Measurements from ENCODE around the gene MACROD2.

MACROD2 gene

DNA sequence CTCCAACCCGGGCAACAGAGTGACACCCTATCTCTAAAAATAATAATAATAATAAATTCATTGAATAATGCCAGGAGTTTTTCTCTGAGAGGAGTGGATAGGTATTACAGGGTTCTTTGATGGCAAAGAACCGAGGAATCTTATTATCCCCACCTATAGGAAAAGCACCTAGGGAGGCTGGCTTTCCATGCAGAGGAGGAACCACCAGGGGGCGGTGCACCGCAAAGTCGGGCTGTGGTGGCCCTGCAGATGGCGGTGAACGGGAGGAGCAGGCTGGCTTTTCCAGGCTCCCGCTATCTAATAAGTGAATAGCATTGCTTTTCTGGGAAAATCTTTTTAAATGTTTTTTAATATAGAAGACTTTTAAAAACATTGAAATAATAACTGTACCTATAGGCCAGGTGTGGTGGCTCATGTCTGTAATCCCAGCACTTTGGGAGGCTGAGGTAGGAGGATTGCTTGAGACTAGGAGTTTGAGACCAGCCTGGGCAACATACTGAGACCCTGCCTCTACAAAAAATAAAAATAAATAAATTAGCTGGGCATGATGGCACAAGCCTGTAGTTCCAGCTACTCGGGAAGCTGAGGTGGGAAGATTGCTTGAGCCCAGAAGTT lies 1713.8 kb downstream of the MACROD2 start:
- no peaks in the 10 kb centered on the region for H3K36me3 ChIP-seq (ENCODE audit: control insufficient read depth in 2 of 2, insufficient read depth in 1 of 2, low read length in 2 of 2)
- POLR2A ChIA-PET = no interaction called here
- no peak overlapping the region for H3K27ac ChIP-seq (ENCODE audit: extremely low read depth, low read depth, low read length)
- H3K9me3 ChIP-seq (ENCODE audit: control insufficient read depth, insufficient read depth, low read depth, low read length) = no peaks in the 10 kb centered on the region
- H3K4me1 ChIP-seq (ENCODE audit: control insufficient read depth, insufficient read depth, low read length) = no peaks in the 10 kb centered on the region
- CTCF ChIA-PET = interaction anchor here (0.6 to 2.1 kb wide), 13 partner anchors 9 to 1052 kb away, joined by 3 to 6 read pairs (median 3); no protein-coding TSS in a partner anchor
- no peak overlapping the region for H3K4me3 ChIP-seq (ENCODE audit: low read depth, low read length)
- TF ChIP-seq ZNF658 (tag by site-specific recombination; IDR thresholded peaks at IDR 0.05) (no peak), ZNF266 (tag by site-specific recombination; IDR thresholded peaks at IDR 0.05; ENCODE audit: low read depth) (no peak), ZNF426 (tag by site-specific recombination; IDR thresholded peaks at IDR 0.05) (no peak), ZNF121 (tag by site-specific recombination; IDR thresholded peaks at IDR 0.05) (no peak), WT1 (tag by site-specific recombination; IDR thresholded peaks at IDR 0.05) (no peak), ZNF654 (tag by site-specific recombination; IDR thresholded peaks at IDR 0.05; ENCODE audit: low read depth) (peak; percentile 25; the same call in 1 of the 2 replicates)

DNA sequence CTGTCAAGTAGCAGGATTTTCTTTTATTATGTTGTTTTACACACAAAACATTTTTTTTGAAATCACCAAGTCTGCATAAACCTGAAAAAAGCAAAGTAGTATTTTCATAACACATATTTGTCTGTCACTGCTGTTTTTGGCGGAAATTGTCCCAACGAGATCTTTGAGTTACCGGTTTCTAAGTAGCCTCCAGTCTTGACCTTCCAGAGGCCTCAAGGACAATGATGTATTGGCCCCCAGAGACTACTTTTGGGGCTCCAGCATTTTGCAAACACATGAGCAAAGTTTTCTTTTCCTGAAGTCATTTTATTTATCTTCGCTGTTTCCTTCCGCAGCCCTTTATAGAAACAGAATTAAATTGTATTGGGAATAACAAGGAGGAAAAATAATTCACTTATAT lies 1715.3 kb downstream of the MACROD2 start:
- TF ChIP-seq, protein P1, sequence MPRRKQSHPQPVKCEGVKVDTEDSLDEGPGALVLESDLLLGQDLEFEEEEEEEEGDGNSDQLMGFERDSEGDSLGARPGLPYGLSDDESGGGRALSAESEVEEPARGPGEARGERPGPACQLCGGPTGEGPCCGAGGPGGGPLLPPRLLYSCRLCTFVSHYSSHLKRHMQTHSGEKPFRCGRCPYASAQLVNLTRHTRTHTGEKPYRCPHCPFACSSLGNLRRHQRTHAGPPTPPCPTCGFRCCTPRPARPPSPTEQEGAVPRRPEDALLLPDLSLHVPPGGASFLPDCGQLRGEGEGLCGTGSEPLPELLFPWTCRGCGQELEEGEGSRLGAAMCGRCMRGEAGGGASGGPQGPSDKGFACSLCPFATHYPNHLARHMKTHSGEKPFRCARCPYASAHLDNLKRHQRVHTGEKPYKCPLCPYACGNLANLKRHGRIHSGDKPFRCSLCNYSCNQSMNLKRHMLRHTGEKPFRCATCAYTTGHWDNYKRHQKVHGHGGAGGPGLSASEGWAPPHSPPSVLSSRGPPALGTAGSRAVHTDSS (tag by site-specific recombination; IDR thresholded peaks at IDR 0.05) = no peak
- TF ChIP-seq ZNF530 (tag by site-specific recombination; IDR thresholded peaks at IDR 0.05; ENCODE audit: low read depth) (no peak), ZNF37A (tag by site-specific recombination; IDR thresholded peaks at IDR 0.05) (no peak), ZNF776 (tag by site-specific recombination; IDR thresholded peaks at IDR 0.05; ENCODE audit: borderline replicate concordance) (no peak), FEZF1 (tag by site-specific recombination; IDR thresholded peaks at IDR 0.05) (no peak), WT1 (tag by site-specific recombination; IDR thresholded peaks at IDR 0.05) (no peak), ZNF571 (tag by site-specific recombination; IDR thresholded peaks at IDR 0.05) (no peak), ZNF621 (tag by site-specific recombination; IDR thresholded peaks at IDR 0.05) (no peak), ZNF48 (tag by site-specific recombination; IDR thresholded peaks at IDR 0.05) (no peak), ZNF112 (tag by site-specific recombination; IDR thresholded peaks at IDR 0.05) (no peak)
- TF ChIP-seq, protein P2, sequence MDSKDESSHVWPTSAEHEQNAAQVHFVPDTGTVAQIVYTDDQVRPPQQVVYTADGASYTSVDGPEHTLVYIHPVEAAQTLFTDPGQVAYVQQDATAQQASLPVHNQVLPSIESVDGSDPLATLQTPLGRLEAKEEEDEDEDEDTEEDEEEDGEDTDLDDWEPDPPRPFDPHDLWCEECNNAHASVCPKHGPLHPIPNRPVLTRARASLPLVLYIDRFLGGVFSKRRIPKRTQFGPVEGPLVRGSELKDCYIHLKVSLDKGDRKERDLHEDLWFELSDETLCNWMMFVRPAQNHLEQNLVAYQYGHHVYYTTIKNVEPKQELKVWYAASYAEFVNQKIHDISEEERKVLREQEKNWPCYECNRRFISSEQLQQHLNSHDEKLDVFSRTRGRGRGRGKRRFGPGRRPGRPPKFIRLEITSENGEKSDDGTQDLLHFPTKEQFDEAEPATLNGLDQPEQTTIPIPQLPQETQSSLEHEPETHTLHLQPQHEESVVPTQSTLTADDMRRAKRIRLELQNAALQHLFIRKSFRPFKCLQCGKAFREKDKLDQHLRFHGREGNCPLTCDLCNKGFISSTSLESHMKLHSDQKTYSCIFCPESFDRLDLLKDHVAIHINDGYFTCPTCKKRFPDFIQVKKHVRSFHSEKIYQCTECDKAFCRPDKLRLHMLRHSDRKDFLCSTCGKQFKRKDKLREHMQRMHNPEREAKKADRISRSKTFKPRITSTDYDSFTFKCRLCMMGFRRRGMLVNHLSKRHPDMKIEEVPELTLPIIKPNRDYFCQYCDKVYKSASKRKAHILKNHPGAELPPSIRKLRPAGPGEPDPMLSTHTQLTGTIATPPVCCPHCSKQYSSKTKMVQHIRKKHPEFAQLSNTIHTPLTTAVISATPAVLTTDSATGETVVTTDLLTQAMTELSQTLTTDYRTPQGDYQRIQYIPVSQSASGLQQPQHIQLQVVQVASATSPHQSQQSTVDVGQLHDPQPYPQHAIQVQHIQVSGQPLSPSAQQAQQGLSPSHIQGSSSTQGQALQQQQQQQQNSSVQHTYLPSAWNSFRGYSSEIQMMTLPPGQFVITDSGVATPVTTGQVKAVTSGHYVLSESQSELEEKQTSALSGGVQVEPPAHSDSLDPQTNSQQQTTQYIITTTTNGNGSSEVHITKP (tag by site-specific recombination; IDR thresholded peaks at IDR 0.05) = no peak
- TF ChIP-seq, protein P3, sequence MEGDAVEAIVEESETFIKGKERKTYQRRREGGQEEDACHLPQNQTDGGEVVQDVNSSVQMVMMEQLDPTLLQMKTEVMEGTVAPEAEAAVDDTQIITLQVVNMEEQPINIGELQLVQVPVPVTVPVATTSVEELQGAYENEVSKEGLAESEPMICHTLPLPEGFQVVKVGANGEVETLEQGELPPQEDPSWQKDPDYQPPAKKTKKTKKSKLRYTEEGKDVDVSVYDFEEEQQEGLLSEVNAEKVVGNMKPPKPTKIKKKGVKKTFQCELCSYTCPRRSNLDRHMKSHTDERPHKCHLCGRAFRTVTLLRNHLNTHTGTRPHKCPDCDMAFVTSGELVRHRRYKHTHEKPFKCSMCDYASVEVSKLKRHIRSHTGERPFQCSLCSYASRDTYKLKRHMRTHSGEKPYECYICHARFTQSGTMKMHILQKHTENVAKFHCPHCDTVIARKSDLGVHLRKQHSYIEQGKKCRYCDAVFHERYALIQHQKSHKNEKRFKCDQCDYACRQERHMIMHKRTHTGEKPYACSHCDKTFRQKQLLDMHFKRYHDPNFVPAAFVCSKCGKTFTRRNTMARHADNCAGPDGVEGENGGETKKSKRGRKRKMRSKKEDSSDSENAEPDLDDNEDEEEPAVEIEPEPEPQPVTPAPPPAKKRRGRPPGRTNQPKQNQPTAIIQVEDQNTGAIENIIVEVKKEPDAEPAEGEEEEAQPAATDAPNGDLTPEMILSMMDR (tag by site-specific recombination; IDR thresholded peaks at IDR 0.05) = no peak
- TF ChIP-seq, protein P4, sequence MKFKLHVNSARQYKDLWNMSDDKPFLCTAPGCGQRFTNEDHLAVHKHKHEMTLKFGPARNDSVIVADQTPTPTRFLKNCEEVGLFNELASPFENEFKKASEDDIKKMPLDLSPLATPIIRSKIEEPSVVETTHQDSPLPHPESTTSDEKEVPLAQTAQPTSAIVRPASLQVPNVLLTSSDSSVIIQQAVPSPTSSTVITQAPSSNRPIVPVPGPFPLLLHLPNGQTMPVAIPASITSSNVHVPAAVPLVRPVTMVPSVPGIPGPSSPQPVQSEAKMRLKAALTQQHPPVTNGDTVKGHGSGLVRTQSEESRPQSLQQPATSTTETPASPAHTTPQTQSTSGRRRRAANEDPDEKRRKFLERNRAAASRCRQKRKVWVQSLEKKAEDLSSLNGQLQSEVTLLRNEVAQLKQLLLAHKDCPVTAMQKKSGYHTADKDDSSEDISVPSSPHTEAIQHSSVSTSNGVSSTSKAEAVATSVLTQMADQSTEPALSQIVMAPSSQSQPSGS (tag by site-specific recombination; IDR thresholded peaks at IDR 0.05; ENCODE audit: low read depth) = no peak
- TF ChIP-seq, protein P5, sequence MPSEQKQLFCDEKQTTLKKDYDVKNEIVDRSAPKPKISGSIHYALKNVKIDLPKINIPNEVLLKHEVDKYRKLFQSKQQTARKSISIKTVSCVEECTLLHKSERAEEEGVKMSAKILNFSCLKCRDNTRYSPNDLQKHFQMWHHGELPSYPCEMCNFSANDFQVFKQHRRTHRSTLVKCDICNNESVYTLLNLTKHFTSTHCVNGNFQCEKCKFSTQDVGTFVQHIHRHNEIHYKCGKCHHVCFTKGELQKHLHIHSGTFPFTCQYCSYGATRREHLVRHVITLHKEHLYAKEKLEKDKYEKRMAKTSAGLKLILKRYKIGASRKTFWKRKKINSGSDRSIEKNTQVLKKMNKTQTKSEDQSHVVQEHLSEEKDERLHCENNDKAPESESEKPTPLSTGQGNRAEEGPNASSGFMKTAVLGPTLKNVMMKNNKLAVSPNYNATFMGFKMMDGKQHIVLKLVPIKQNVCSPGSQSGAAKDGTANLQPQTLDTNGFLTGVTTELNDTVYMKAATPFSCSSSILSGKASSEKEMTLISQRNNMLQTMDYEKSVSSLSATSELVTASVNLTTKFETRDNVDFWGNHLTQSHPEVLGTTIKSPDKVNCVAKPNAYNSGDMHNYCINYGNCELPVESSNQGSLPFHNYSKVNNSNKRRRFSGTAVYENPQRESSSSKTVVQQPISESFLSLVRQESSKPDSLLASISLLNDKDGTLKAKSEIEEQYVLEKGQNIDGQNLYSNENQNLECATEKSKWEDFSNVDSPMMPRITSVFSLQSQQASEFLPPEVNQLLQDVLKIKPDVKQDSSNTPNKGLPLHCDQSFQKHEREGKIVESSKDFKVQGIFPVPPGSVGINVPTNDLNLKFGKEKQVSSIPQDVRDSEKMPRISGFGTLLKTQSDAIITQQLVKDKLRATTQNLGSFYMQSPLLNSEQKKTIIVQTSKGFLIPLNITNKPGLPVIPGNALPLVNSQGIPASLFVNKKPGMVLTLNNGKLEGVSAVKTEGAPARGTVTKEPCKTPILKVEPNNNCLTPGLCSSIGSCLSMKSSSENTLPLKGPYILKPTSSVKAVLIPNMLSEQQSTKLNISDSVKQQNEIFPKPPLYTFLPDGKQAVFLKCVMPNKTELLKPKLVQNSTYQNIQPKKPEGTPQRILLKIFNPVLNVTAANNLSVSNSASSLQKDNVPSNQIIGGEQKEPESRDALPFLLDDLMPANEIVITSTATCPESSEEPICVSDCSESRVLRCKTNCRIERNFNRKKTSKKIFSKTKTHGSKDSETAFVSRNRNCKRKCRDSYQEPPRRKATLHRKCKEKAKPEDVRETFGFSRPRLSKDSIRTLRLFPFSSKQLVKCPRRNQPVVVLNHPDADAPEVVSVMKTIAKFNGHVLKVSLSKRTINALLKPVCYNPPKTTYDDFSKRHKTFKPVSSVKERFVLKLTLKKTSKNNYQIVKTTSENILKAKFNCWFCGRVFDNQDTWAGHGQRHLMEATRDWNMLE (tag by site-specific recombination; conservative IDR thresholded peaks at IDR 0.05; ENCODE audit: low read depth) = no peak
- H3K36me3 ChIP-seq (ENCODE audit: control insufficient read depth in 2 of 2, insufficient read depth in 1 of 2, low read length in 2 of 2) = no peaks in the 10 kb centered on the region
- POLR2A ChIA-PET = no interaction called here
- CTCF ChIA-PET = no interaction called here
- no peaks in the 10 kb centered on the region for H3K9me3 ChIP-seq (ENCODE audit: control insufficient read depth, insufficient read depth, low read depth, low read length)
- H3K4me1 ChIP-seq (ENCODE audit: control insufficient read depth, insufficient read depth, low read length) = no peaks in the 10 kb centered on the region
- H3K4me3 ChIP-seq (ENCODE audit: low read depth, low read length) = no peak overlapping the region
- H3K27ac ChIP-seq (ENCODE audit: extremely low read depth, low read depth, low read length) = no peak overlapping the region
